Measurements from ENCODE around the gene UBQLN1.

DNA sequence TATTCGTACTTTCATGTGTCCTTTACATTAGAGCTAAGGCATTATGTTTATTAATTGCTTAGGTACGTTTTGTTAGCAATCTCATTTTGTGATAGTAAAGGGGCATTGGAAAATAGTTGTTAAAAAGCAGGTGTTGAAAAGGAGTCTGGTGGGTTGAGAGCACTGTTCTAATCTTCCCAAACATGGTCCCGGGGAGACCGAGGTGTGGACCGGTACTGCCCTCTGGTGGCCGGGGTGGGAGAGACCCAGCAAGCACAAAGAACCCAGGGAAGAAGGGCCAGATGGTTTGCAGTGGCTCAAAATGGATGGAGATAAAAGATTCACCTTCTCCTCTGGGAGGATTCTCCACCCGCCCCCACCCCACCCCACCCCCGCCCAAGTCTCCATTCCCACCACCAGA, 58.7 kb downstream of the UBQLN1 start:
- peak; percentile 80 for TF ChIP-seq RAD21 (IDR thresholded peaks at IDR 0.05; ENCODE audit: low read length)
- TF ChIP-seq TAF1 (IDR thresholded peaks at IDR 0.05; ENCODE audit: borderline replicate concordance, low read depth, low read length) = no peak
- TF ChIP-seq, protein P1, sequence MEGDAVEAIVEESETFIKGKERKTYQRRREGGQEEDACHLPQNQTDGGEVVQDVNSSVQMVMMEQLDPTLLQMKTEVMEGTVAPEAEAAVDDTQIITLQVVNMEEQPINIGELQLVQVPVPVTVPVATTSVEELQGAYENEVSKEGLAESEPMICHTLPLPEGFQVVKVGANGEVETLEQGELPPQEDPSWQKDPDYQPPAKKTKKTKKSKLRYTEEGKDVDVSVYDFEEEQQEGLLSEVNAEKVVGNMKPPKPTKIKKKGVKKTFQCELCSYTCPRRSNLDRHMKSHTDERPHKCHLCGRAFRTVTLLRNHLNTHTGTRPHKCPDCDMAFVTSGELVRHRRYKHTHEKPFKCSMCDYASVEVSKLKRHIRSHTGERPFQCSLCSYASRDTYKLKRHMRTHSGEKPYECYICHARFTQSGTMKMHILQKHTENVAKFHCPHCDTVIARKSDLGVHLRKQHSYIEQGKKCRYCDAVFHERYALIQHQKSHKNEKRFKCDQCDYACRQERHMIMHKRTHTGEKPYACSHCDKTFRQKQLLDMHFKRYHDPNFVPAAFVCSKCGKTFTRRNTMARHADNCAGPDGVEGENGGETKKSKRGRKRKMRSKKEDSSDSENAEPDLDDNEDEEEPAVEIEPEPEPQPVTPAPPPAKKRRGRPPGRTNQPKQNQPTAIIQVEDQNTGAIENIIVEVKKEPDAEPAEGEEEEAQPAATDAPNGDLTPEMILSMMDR (IDR thresholded peaks at IDR 0.05) = peak; percentile 73
- no peak for TF ChIP-seq TCF12 (IDR thresholded peaks at IDR 0.05)
- no peak for TF ChIP-seq EP300 (IDR thresholded peaks at IDR 0.05; ENCODE audit: borderline replicate concordance in 1 of 2, low read depth in 1 of 2, low read length in 1 of 2)
